ENCODE data around the gene TUBB3.

Gene TUBB3

GRCh38 chr16:89915303-89916232 lies 7.6 kb upstream of the TUBB3 start:
- H3K9me3 Mint-ChIP-seq: no peaks in the 10 kb centered on the region
- no peak for DNase-seq (ENCODE audit: low spot score in 2 of 2)
- H3K27ac Mint-ChIP-seq (ENCODE audit: low read depth): no peak overlapping the region
- H3K36me3 Mint-ChIP-seq (ENCODE audit: insufficient read depth): peaks cover 21% of the 10 kb centered on the region
- peak overlapping the region; percentile 25 for H3K4me3 Mint-ChIP-seq
- H3K4me1 Mint-ChIP-seq: peaks cover 26% of the 10 kb centered on the region
- ATAC-seq (replicated peaks; ENCODE audit: extremely low read depth, poor library complexity, severe bottlenecking): no peak
- peaks cover 15% of the 10 kb centered on the region for H3K27me3 Mint-ChIP-seq

- Mint-ChIP-seq H3K27ac (ENCODE audit: low read depth) (peak overlapping the region; percentile 85), H3K36me3 (ENCODE audit: insufficient read depth) (peaks cover 14% of the 10 kb centered on the region), H3K4me1 (peaks cover 26% of the 10 kb centered on the region), H3K9me3 (no peaks in the 10 kb centered on the region), H3K4me3 (peak overlapping the region; percentile 79), H3K27me3 (peaks cover 27% of the 10 kb centered on the region)
- ATAC-seq (replicated peaks; ENCODE audit: extremely low read depth, poor library complexity, severe bottlenecking) (peak; percentile 84), DNase-seq (ENCODE audit: low spot score in 2 of 2) (peak; percentile 69 to 77)
These were observed 5.2 kb upstream of the TUBB3 start for GRCh38 chr16:89917773-89918452.

GRCh38 chr16:89918453-89919347 lies 4.4 kb upstream of the TUBB3 start, which contains the start of gene MC1R:
MC1R (plus strand) TSS chr16:89918862; CDS start chr16:89919259, 397 bp downstream.
- peak within 1 kb of the TSS; percentile 85 for H3K27ac Mint-ChIP-seq (ENCODE audit: low read depth)
- DNase-seq (ENCODE audit: low spot score in 2 of 2): no peak
- peak; percentile 16 for ATAC-seq (replicated peaks; ENCODE audit: extremely low read depth, poor library complexity, severe bottlenecking)
- peaks cover 14% of the 10 kb centered on the region for H3K36me3 Mint-ChIP-seq (ENCODE audit: insufficient read depth)
- peak within 1 kb of the TSS; percentile 79 for H3K4me3 Mint-ChIP-seq
- H3K27me3 Mint-ChIP-seq: peaks cover 27% of the 10 kb centered on the region
- peaks cover 26% of the 10 kb centered on the region for H3K4me1 Mint-ChIP-seq
- H3K9me3 Mint-ChIP-seq: no peaks in the 10 kb centered on the region

- H3K27ac Mint-ChIP-seq (ENCODE audit: low read depth): peak overlapping the region; percentile 6
- DNase-seq (ENCODE audit: low spot score in 2 of 2): no peak
- H3K27me3 Mint-ChIP-seq: peaks cover 27% of the 10 kb centered on the region
- no peak for ATAC-seq (replicated peaks; ENCODE audit: extremely low read depth, poor library complexity, severe bottlenecking)
- peaks cover 26% of the 10 kb centered on the region for H3K4me1 Mint-ChIP-seq
- no peaks in the 10 kb centered on the region for H3K9me3 Mint-ChIP-seq
- peaks cover 12% of the 10 kb centered on the region for H3K36me3 Mint-ChIP-seq (ENCODE audit: insufficient read depth)
- peak overlapping the region; percentile 44 for H3K4me3 Mint-ChIP-seq
These were observed 3.4 kb upstream of the TUBB3 start for GRCh38 chr16:89919535-89920406.

DNA sequence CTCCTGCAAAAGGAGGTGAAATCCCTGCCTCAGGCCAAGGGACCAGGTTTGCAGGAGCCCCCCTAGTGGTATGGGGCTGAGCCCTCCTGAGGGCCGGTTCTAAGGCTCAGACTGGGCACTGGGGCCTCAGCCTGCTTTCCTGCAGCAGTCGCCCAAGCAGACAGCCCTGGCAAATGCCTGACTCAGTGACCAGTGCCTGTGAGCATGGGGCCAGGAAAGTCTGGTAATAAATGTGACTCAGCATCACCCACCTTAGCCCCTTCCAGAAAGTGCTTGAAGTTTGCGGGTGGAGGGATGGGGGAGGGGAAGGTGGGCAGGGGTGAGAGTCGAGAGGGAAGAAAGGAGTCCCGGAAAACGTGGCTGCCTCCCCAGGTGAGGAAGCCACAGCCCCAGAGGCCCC lies 2.4 kb upstream of the TUBB3 start:
- H3K4me1 Mint-ChIP-seq: peaks cover 26% of the 10 kb centered on the region
- no peak overlapping the region for H3K27ac Mint-ChIP-seq (ENCODE audit: low read depth)
- peaks cover 27% of the 10 kb centered on the region for H3K27me3 Mint-ChIP-seq
- no peak for ATAC-seq (replicated peaks; ENCODE audit: extremely low read depth, poor library complexity, severe bottlenecking)
- H3K4me3 Mint-ChIP-seq: no peak overlapping the region
- H3K9me3 Mint-ChIP-seq: no peaks in the 10 kb centered on the region
- H3K36me3 Mint-ChIP-seq (ENCODE audit: insufficient read depth): peaks cover 12% of the 10 kb centered on the region
- no peak for DNase-seq (ENCODE audit: low spot score in 2 of 2)

- Mint-ChIP-seq H3K4me1 (peaks cover 26% of the 10 kb centered on the region), H3K36me3 (ENCODE audit: insufficient read depth) (peaks cover 12% of the 10 kb centered on the region), H3K4me3 (no peak overlapping the region), H3K27ac (ENCODE audit: low read depth) (no peak overlapping the region), H3K27me3 (peaks cover 27% of the 10 kb centered on the region), H3K9me3 (no peaks in the 10 kb centered on the region)
- ATAC-seq (replicated peaks; ENCODE audit: extremely low read depth, poor library complexity, severe bottlenecking) (no peak), DNase-seq (ENCODE audit: low spot score in 2 of 2) (no peak)
These were observed 1.9 kb upstream of the TUBB3 start for GRCh38 chr16:89921131-89921701.

GRCh38 chr16:89921702-89922476 lies 1.3 kb upstream of the TUBB3 start:
- H3K9me3 Mint-ChIP-seq: no peaks in the 10 kb centered on the region
- ATAC-seq (replicated peaks; ENCODE audit: extremely low read depth, poor library complexity, severe bottlenecking): no peak
- H3K4me1 Mint-ChIP-seq: peaks cover 26% of the 10 kb centered on the region
- peak overlapping the region; percentile 18 for H3K4me3 Mint-ChIP-seq
- H3K27ac Mint-ChIP-seq (ENCODE audit: low read depth): no peak overlapping the region
- H3K27me3 Mint-ChIP-seq: peaks cover 27% of the 10 kb centered on the region
- DNase-seq (ENCODE audit: low spot score in 2 of 2): no peak
- H3K36me3 Mint-ChIP-seq (ENCODE audit: insufficient read depth): peaks cover 12% of the 10 kb centered on the region

- DNase-seq (ENCODE audit: low spot score in 2 of 2): no peak
- H3K36me3 Mint-ChIP-seq (ENCODE audit: insufficient read depth): peaks cover 13% of the 10 kb centered on the region
- no peak for ATAC-seq (replicated peaks; ENCODE audit: extremely low read depth, poor library complexity, severe bottlenecking)
- no peaks in the 10 kb centered on the region for H3K9me3 Mint-ChIP-seq
- H3K4me3 Mint-ChIP-seq: no peak overlapping the region
- peaks cover 25% of the 10 kb centered on the region for H3K4me1 Mint-ChIP-seq
- no peak overlapping the region for H3K27ac Mint-ChIP-seq (ENCODE audit: low read depth)
- H3K27me3 Mint-ChIP-seq: peaks cover 27% of the 10 kb centered on the region
These were observed 662 bp upstream of the TUBB3 start for GRCh38 chr16:89922477-89922883.

DNA sequence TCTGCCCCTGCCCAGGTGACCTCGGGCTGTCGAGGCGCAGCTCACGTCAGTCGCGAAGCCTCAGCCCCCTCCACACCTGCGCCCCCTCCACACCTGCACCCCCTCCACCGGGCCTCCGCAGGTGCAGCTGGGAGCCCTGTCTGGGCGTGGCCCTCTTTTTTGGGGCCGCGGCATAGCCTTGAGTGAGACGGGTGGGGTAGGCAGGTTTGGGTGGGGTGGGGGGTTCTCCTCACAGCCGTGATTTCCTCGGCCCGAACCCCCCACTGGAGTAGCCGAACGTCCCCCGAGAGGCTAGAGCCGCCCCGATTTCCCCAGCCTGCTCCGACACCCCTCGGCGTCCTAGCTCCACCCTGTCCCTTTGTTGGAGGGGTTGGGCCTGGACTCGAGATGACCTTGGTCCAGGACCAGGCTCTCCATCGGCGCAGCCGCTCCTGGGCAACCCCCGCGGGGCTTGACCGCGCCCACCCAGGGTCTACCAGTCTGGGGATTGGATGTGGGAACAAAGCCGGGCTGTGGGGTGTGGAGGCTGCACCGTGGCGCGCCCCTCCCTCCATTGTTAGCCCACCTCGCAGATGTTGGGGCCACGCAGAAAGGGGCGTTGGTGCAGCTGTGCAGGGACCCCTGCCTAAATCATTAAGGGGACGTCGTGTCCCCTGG lies 626 bp downstream of the TUBB3 start:
- no peak for DNase-seq (ENCODE audit: low spot score in 2 of 2)
- H3K9me3 Mint-ChIP-seq: no peaks in the 10 kb centered on the region
- ATAC-seq (replicated peaks; ENCODE audit: extremely low read depth, poor library complexity, severe bottlenecking): no peak
- H3K36me3 Mint-ChIP-seq (ENCODE audit: insufficient read depth): peaks cover 6% of the 10 kb centered on the region
- no peak overlapping the region for H3K4me3 Mint-ChIP-seq
- H3K4me1 Mint-ChIP-seq: peaks cover 12% of the 10 kb centered on the region
- H3K27ac Mint-ChIP-seq (ENCODE audit: low read depth): no peak overlapping the region
- H3K27me3 Mint-ChIP-seq: peaks cover 27% of the 10 kb centered on the region

DNA sequence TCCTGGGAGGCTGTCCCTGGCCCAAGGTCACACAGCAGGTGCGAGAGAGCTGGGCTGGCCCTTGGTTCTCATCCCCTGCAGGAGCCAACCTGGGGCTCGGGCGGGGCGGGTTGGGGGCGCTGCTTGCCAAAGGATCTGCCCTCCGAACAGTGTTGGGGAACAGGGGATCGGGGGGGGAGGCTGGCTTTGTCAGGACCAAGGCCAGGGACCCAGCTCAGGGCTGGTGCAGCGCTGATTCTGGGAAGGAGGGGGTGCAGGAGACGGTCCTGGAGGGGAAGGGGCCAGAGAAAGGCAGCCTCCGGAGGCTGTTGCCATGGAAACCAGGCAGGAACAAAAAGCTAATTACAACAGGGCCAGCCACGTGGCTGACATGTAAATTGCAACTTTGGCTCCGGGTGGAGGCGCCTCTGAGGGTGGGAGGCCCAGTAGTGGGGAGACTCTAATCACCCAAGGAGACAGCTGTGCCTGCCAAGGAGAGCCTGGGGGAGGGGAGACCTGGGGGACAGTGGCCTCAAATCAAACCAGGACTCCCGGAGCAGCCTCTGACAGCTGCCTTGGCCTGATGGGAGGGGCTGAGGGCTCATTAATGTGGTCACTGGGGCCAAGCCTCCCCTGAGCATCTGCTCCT lies 1.3 kb downstream of the TUBB3 start:
- ATAC-seq (replicated peaks; ENCODE audit: extremely low read depth, poor library complexity, severe bottlenecking) (no peak), DNase-seq (ENCODE audit: low spot score in 2 of 2) (no peak)
- no peak overlapping the region for H3K27ac Mint-ChIP-seq (ENCODE audit: low read depth)
- peaks cover 24% of the 10 kb centered on the region for H3K27me3 Mint-ChIP-seq
- H3K36me3 Mint-ChIP-seq (ENCODE audit: insufficient read depth): peaks cover 3% of the 10 kb centered on the region
- no peaks in the 10 kb centered on the region for H3K9me3 Mint-ChIP-seq
- peaks cover 8% of the 10 kb centered on the region for H3K4me1 Mint-ChIP-seq
- no peak overlapping the region for H3K4me3 Mint-ChIP-seq

Data from central memory CD8-positive, alpha-beta T cell (primary cell).